ENCODE results near the gene CATSPERZ.

CATSPERZ gene

GRCh38 chr11:64284048-64284961 lies 15.9 kb upstream of the CATSPERZ start, which contains the start of gene BAD:
Gene BAD, minus strand, starts transcription at chr11:64284665. Its CDS starts 297 bp downstream, at chr11:64284368.
- DNase-seq: peak; percentile 55 to 98 (median 94)

- peak in 57 of 58 donors; percentile 67 to 95 (median 88) for DNase-seq
These were observed 14.9 kb upstream of the CATSPERZ start, which contains the start of gene GPR137 for GRCh38 chr11:64284962-64285884. Gene GPR137, plus strand, starts transcription at chr11:64285848. Its CDS starts 677 bp downstream, at chr11:64286525.

- DNase-seq: peak in 1 of 58 donors; percentile 22
These were observed 14.0 kb upstream of the CATSPERZ start for GRCh38 chr11:64285885-64286800.

GRCh38 chr11:64286801-64287159 lies 13.4 kb upstream of the CATSPERZ start:
- no peak for DNase-seq

- no peak for DNase-seq
These were observed 12.3 kb upstream of the CATSPERZ start for GRCh38 chr11:64287676-64288352.

GRCh38 chr11:64288353-64288750 lies 11.8 kb upstream of the CATSPERZ start:
- DNase-seq: no peak

- DNase-seq: no peak
These were observed 11.1 kb upstream of the CATSPERZ start for GRCh38 chr11:64289002-64289564.

- no peak for DNase-seq
These were observed 9.6 kb upstream of the CATSPERZ start for GRCh38 chr11:64290352-64291261.

GRCh38 chr11:64291262-64291751 lies 8.9 kb upstream of the CATSPERZ start, which contains the start of gene KCNK4:
Gene KCNK4, plus strand, starts transcription at chr11:64291302. Its CDS starts 1,717 bp downstream, at chr11:64293019.
- DNase-seq: no peak

GRCh38 chr11:64291752-64292459 lies 8.3 kb upstream of the CATSPERZ start:
- peak in 2 of 58 donors; percentile 38 to 62 for DNase-seq

GRCh38 chr11:64292460-64293254 lies 7.5 kb upstream of the CATSPERZ start:
- DNase-seq: peak in 1 of 58 donors; percentile 20

- DNase-seq: no peak
These were observed 5.4 kb upstream of the CATSPERZ start for GRCh38 chr11:64294774-64295173.

GRCh38 chr11:64295760-64296159 lies 4.4 kb upstream of the CATSPERZ start:
- DNase-seq: no peak

GRCh38 chr11:64296236-64296635 lies 3.9 kb upstream of the CATSPERZ start:
- no peak for DNase-seq

- no peak for DNase-seq
These were observed 3.1 kb upstream of the CATSPERZ start for GRCh38 chr11:64296830-64297698.

Data from anterior cingulate cortex (tissue), 58 donors.